ENCODE data around the gene NAALADL2.
"Not testable (repeated sequence)": the region's sequence is repeated elsewhere in the genome, so short reads cannot be mapped to it uniquely, and the experiment has no call there.

Gene NAALADL2

GRCh38 chr3:175391601-175392000 lies 532.5 kb downstream of the NAALADL2 start:
- DNase-seq: no peak

GRCh38 chr3:175392653-175393052 lies 533.5 kb downstream of the NAALADL2 start:
- DNase-seq: no peak

GRCh38 chr3:175397372-175397771 lies 538.2 kb downstream of the NAALADL2 start:
- no peak for DNase-seq

GRCh38 chr3:175398676-175399075 lies 539.5 kb downstream of the NAALADL2 start:
- no peak for DNase-seq

- peak; percentile 55 for DNase-seq
These were observed 540.2 kb downstream of the NAALADL2 start for GRCh38 chr3:175399156-175399840.

- DNase-seq: no peak
These were observed 544.9 kb downstream of the NAALADL2 start for GRCh38 chr3:175404027-175404426.

GRCh38 chr3:175404621-175405020 lies 545.5 kb downstream of the NAALADL2 start:
- no peak for DNase-seq

- DNase-seq: no peak
These were observed 551.1 kb downstream of the NAALADL2 start for GRCh38 chr3:175410251-175410650.

GRCh38 chr3:175411405-175411804 lies 552.3 kb downstream of the NAALADL2 start:
- no peak for DNase-seq

- DNase-seq: no peak
These were observed 552.8 kb downstream of the NAALADL2 start for GRCh38 chr3:175411946-175412345.

- no peak for DNase-seq
These were observed 554.8 kb downstream of the NAALADL2 start for GRCh38 chr3:175413926-175414325.

- no peak for DNase-seq
These were observed 557.5 kb downstream of the NAALADL2 start for GRCh38 chr3:175416600-175416999.

GRCh38 chr3:175417426-175417825 lies 558.3 kb downstream of the NAALADL2 start:
- no peak for DNase-seq

- no peak for DNase-seq
These were observed 562.8 kb downstream of the NAALADL2 start for GRCh38 chr3:175421902-175422301.

GRCh38 chr3:175422744-175423143 lies 563.6 kb downstream of the NAALADL2 start:
- no peak for DNase-seq

GRCh38 chr3:175423848-175424247 lies 564.7 kb downstream of the NAALADL2 start:
- DNase-seq: not testable (repeated sequence)

- no peak for DNase-seq
These were observed 567.7 kb downstream of the NAALADL2 start for GRCh38 chr3:175426805-175427204.

- no peak for DNase-seq
These were observed 569.3 kb downstream of the NAALADL2 start for GRCh38 chr3:175428466-175428865.

GRCh38 chr3:175430983-175431773 lies 572.0 kb downstream of the NAALADL2 start:
- DNase-seq: no peak

- peak; percentile 92 for DNase-seq
These were observed 573.4 kb downstream of the NAALADL2 start for GRCh38 chr3:175432376-175433025.

- DNase-seq: no peak
These were observed 574.0 kb downstream of the NAALADL2 start for GRCh38 chr3:175433026-175433674.

GRCh38 chr3:175434561-175434960 lies 575.4 kb downstream of the NAALADL2 start:
- peak; percentile 89 for DNase-seq

- DNase-seq: no peak
These were observed 584.5 kb downstream of the NAALADL2 start for GRCh38 chr3:175443682-175444081.

Data from NCI-H2171 treated with DMSO at 0.1 percent for 48 hours (cell line).